NCI-H2196 treated with DMSO at 0.1 percent for 48 hours (cell line): ENCODE data around the gene TCP11L2.
"Not testable (repeated sequence)": the region's sequence is repeated elsewhere in the genome, so short reads cannot be mapped to it uniquely, and the experiment has no call there.

Source experiments
- DNase-seq: peaks from one replicate; lab custom pipeline; 2025; ENCODE audit not compliant: unreplicated experiment; lab: John Stamatoyannopoulos, UW

Gene TCP11L2

DNA sequence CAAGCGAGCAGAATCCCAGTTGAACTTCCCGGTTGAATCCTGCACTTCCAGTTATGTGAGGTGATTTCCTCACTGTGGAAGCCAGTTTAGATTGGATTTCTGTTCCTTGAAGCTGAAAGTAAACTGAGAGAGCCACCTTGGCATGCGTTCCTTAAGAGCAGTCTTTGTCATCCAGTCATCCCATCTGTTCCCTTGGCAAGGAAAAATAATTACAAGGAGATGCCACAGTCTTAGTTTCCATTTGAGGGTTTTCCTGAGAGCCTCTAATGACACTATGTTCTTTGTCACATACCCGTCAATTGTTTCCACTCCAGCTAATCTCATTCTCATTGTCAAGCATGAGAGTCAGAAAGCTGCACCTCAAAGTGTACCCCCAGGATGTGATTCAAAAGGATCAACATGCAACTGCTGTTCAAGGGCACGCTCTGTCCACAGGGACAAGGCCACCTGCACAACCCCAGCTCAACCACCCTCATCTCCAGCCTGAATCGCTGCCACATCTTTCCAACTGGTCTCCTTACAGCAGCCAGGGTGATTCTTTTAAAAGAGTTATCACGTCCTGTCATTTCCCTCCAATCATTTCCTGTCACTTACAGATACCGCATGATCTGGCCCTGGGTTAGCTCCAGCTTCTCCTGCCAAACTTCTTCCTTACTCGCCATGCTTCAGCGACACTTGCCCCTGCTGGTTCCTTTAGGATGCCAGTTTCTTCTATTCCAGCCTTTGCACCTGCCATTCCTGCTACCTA, 18.0 kb upstream of the TCP11L2 start:
- no peak for DNase-seq

DNA sequence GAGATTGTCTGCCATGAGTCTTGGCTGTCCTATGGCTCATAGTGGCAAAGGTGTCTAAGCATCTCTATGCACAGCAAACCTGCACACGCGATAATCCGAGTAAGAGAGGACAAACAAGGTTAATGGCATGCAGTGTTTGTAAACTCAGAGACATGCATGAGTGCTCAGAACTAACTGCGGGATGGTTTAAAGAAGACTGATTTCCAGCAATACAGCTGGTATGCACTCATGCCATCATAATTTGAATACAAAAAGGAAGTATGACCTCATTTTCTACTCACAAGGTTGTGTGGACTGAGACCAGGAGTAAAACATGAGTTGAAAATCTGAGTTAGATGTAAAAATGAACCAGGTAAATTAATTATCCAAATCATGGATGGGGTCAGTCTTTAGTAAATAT, 16.6 kb upstream of the TCP11L2 start:
- DNase-seq: no peak

DNA sequence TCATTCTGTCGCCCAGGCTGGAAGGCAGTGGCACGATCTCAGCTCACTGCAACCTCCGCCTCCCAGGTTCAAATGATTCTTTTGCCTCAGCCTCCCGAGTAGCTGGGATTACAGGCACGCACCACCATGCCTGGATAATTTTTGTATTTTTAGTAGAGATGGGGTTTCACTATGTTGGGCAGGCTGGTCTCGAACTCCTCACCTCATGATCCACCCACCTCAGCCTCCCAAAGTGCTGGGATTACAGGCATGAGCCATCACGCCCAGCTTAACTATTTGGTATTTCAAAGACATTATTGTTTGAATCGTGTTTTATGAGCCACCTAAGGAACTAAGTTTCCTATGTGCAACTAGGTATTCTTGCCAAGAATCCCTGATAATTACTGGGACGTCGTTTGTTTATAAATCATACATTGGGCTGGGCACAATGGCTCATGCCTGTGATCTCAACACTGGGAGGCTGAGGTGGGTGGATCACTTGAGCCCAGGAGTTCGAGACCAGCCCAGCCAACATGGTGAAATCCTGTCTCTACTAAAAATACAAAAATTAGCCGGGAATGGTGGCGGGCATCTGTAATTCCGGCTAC, 15.9 kb upstream of the TCP11L2 start:
- not testable (repeated sequence) for DNase-seq

DNA sequence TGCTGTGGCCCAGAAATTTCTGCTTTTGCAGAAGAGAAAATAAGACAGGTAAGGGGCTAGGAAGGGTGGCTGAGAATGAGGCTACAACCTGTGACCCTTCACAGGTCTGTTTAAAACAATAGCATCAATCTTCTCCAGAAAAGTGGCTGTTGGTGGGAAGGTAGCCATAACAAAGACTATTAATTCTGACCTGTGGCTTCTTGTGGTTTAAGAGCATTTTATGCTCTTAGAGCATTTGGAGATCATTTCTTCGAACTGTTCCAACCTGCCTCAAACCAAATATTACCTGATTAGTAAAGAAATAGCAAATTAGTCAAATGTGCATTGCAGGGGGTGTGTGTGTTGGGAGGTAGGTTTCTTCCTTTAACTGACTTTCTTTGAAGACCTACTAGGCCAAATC, 15.2 kb upstream of the TCP11L2 start:
- no peak for DNase-seq

DNA sequence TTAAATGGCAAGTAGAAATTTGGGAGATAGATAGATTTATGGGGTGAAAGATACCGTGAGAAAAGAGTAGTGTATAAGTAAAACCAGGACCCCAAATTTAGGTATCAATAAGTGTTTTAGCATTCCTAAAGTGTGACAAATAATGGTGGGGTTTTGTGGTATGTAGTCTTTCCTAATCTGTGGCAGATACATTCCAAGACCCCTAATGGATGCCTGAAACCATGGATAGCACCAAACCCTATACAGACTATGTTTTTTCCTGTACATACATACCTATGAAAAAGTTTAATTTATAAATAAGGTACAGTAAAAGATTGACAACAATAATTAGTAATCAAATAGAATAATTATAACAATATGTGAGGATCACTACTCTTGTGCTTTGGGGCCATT, 14.4 kb upstream of the TCP11L2 start:
- no peak for DNase-seq

DNA sequence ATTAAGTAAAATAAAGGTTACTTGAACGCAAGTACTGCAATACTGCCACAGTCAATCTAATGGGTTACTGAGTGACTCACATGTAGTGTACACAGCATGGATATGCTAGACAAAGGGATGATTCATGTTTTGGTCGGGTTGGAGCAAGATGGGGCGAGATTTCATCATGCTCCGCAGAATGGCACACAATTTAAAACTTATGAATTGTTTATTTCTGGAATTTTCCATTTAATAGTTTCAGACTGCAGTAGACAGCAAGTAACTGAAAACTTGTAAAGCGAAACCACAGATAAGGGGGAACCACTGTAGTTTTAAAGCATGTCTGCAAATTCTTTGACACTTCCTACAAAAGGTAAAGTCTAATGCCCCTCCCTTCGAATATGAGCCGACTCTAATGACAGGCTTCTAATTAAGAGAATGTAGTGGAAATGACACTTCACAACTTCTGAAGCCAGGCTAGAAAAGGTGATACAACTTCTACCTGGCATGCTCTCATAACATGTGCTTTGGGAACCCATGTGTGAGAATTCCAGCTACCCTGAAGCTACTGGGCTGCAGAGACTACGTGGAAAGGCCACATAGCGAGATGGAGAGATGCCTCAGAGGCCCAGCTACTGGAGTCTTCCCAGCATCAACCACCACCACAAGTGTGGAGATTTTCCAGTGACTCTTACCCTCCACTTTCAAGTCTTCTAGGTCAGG, 13.9 kb upstream of the TCP11L2 start:
- DNase-seq: no peak

DNA sequence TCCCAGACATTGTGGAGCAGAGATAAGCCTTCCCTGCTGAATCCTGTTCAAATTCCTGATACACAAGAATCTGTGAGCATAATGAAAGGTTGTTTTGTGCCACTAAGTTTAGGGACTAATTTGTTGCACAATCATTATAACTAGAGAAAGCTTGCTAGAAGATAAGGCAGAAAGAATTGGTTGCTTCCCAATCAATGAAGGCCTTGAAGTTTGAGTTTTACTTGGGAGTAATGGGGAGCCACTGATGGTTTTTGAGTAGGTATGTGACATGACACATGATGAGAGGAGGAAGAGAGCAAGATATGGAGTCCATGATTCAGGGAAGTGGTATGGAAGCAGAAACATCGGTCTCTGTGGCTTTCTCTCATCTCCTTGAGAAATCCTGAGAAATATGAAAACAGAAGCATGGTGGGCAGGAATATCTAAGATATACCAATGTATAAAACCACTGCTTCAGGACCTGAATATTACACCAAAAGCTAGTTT, 13.3 kb upstream of the TCP11L2 start:
- no peak for DNase-seq

DNA sequence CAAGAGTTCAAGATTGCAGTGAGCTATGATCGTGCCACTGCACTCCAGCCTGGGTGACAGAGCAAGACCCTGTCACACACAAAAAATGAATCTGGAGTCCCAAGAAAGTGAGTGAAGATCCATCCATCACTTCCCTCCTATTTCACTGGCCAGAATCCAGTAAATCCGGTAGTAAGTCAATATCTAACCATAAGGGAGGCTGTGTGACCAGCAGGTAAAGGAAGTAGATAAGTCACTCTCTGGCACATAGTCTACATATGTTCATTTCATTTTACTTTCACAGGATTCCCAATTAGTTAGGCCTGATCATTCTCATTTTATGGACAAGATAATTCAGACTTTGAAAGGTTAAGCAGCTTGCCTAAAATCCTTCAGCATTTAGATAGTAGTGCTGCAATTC, 11.9 kb upstream of the TCP11L2 start:
- no peak for DNase-seq

DNA sequence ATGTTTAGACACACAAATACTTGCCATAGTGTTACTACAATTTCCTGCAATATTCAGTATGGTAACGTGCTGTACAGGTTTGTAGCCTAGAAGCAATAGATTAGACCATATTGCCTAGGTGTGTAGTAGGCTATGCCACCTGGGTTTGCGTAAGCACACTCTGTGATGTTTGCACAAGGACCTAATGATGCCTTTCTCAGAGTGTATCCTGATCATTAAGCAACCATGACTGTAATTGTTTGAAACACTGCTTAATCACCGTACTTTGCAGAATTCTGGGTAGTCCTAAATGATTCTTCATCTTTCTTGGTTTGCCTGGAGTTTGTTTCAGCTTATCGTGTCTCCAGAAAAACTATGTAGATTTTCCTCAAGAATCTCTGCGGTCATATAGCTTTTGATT, 11.2 kb upstream of the TCP11L2 start:
- no peak for DNase-seq

DNA sequence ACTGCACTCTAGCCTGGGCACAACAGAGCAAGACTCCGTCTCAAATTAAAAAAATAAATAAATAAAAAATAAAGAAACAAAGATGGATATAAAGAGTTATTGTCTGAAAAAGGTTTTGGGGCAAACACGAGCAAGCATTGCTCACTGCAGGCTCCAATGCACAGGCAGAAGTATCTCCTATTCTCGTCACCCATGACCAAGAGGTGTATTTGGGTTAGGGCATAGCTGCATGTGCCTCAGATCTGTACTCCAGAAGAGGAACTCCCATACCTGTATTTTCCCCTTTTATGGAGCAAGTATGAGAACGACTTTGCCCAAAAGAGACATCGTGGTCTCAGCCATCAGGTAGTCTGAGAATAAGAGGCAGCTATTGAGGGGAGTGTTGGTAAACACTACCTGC, 10.2 kb upstream of the TCP11L2 start:
- no peak for DNase-seq

DNA sequence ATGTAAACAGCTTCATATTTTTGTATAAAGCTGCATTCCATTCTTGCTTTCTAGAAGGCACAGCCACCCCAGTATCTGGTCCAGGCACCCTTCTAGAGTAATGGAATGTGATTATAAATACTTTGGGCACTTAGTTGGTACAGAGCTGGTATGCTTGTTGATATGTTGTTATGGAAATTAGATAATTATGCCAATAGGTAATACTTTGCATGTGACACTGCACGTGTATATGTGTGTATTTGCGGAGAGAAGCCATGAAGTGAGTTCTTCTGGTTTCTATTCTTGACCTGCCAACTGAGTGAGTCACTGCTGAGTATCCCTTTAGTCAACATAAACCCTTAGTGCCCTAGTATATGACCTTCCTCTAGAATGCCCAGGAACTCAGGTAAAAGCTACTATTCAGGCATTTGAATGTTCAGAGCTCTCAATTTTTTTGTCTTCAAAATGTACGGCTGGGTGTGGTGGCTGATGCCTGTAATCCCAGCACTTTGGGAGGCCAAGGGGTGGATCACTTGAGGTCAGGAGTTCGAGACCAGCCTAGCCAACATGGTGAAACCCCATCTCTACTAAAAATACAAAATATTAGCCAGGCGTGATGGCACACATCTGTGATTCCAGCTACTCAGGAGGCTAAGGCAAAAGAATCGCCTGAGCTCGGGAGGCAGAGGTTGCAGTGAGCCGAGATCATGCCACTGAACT, 6.2 kb upstream of the TCP11L2 start:
- DNase-seq: no peak

DNA sequence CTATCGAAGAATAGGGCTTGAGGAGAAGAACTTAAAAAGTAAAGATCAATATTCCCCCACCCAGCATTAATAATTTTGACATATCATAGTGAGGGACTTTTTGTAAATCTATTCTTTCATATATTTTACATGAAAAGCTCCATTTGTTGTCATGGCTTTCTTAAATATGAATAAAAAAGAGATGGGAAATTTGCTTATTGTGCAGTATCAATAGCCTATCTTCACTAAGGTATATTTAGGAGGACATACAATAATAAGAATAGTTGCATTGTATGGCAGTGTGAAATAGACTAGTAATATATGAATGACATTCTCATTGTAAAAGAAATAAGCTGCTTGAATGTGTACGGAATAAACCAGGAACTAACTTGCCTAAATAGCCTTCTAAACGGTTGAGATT, 5.5 kb upstream of the TCP11L2 start:
- no peak for DNase-seq

DNA sequence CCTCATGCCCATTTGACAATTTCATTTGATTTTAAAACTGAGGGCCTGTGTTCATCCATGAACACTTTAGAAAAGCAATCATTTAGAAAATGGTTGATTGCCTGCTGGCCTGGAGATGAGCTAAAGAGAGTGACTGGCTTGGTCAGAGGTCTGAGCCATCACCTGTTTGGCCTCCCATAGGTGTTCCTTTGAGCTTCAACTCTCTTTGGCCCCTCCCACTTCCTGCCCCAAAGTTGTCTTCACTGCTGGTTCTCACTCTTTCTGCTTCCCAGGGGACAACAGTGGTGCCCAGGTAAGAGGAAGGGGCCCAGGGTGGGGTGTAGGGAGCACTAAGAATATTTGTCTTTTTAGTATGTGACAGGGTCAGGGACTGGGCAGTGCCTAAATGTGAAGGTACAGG, 4.9 kb upstream of the TCP11L2 start:
- DNase-seq: no peak

DNA sequence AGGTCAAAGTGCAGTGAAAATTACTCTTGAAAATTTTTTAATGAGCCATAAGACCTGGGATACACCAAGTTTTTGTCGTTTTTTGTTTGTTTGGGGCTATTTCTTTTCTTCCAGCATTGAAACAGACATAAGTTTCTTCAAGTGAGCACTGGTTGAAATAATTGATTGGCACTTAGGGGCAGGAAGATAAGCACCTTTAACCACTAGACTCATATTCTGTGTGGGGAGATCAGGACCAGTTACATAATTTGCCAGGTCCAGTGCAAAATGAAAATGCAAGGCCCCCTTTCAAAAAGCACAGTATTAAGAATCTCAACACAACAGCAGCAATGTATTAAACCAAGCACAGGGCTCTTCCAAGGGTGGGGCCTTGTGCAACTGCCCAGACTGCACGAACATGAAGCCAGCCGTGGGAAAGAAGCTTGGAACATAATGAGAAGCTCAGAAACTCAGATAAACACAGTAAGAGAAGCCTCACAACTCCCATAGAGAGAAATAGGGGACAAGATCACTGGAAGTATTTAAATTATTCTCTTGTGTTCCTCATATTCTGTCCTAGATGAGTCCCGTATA, 3.2 kb upstream of the TCP11L2 start:
- no peak for DNase-seq

DNA sequence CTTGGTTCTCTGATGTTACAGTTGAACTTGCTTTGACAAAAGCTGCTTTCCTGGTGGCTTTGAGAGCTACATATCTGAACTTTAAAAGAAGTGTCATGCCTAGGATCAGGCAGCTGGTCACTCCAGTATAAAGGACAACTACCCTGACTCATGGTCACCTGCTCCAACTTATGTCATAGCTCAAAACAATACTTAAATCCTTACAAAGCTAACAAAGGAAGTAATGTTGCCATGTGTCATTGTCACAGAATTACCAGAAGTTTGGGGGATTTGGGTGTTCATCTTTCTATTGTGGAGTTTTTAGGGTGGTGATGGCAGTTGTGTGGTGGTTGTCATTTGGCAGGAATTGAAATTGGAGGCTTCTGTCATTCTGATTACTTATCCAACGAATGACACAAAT, 1.8 kb upstream of the TCP11L2 start:
- no peak for DNase-seq

DNA sequence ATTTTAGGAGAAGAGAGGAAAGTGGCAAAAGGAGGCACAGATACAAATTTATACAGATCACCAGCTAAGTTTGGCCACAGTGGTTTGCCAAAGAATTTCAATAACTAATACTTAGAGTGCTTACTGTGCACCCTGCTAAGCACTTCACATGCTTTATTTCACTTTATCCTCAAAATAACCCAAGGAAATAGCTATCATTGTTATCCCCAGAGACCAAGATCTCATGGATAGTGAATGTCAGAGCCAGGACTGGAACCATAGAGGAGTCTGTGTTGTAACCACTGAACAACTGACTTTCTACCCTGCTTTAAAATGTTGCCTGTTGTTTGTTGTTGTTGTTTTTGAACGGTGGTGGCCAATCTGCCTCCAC, 1.3 kb upstream of the TCP11L2 start:
- no peak for DNase-seq

DNA sequence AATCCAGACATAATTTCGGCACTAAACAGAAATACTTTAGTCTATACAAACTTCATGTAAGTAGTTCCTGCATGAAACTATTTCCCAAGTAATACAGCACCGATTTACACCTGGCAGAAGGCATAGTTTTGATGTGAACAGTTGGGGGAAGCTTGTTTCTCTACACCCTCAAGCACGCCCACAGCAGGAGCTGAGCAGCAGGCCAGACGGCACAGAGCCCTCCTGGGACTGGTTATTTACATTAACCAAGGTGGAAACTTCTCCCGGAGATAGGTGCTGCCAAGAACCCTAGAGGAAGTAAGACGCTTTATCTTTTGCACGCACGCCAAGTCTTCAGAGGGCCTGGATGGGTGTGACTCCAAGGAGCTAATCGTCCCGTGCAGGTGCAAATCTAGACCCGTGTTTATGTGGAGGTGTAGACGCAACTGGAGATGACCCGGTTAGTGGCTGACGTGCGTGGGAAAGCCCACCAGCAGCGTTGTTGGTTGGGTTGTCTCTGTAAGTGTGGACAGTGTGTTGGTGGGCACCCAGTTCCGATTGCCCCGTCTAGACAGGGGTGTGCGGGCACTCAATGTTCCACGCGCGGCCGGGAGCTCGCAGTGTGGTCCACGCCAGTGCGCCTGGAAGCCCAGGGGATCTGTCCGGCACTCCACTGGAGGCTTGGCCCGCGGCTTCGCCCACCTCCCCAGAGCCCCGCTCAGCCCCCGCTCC, 767 bp upstream of the TCP11L2 start:
- peak; percentile 13 for DNase-seq

DNA sequence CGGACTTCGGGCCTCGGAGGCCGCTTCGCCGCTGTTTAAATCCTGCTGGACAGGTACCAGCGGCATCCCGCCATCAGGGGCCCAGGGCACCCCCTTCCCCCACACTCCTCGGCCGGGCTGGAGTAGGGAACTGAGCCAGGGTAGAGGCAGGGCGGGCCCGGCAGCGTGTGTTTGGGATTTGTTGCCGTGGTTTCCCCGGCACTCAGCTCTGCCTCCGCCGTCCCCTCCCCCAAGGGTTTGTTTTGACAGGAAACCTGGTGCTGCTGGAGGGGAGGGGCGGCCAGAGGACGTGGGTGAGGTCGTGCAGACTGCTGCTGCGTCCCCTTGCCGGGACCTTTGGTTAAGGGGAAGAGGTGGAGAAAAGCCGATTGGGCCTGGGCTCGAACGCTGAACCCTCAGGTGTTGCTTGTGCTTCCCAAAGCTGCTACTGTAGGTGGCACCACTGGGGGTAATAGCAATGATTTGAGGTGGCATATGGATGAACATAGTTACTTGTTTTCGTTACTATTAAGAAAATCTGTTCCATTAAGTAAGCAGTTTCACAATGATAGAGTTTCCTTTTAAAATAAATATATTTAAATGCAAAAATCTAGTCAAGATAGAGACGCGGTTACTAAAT, 778 bp downstream of the TCP11L2 start:
- DNase-seq: peak; percentile 12

DNA sequence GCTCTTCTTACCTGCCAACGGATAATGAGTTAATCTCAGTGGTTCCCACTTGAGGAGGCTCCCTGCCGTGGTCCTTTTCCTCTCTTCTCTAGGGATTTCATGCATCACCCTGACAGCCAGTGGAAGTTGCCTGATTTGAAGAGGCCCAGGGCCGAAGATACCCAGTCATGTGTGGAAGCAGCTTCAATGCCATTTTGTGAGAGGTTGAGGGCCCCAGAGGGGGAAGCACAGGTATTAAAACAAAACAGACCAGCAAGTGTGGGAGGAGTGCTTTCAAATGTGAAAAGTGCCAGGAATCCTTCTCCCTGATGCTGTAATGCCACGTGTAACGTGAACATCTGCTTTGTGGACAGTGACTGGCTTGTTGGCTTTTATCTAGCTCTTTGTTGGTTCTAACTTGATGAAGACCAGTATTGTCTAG, 1.5 kb downstream of the TCP11L2 start:
- no peak for DNase-seq

DNA sequence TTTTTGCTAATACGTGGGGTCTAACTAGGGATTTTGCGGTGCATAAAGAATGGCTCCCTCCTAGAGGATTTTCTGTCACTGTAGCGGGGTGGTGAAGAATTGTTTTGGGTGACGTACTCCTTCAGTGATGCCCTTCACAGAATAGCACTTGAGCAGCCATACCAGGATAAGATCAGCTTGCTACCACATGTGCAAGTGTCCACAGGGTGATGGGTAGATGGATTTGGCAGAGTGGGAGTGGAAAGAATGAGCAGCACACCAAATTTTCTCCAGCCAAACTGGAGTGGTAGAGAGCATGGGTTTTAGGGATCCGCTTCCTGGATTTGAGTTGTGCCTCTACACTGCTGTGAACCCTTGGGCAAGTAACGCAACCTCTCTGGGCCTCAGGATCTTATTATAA, 2.3 kb downstream of the TCP11L2 start:
- DNase-seq: no peak
